Fibroblast of lung (primary cell): ENCODE measurements around the gene ERI2.
"Not testable (repeated sequence)": the region's sequence is repeated elsewhere in the genome, so short reads cannot be mapped to it uniquely, and the experiment has no call there.

Experiments
- CTCF ChIP-seq, 2 donors: IDR thresholded peaks in 1 of 2; conservative IDR thresholded peaks in 1 of 2; 1 replicate in 1 of 2; 2 replicates in 1 of 2; pipeline ENCODE4 v1.5.1; 2011 to 2012; ENCODE audit warnings: low read length in 2 of 2, control low read depth in 1 of 2, inconsistent platforms in 1 of 2, low read depth in 1 of 2, mild to moderate bottlenecking in 1 of 2
- EZH2 ChIP-seq: IDR thresholded peaks from 2 replicates; pipeline ENCODE4 v1.5.1; 2012; ENCODE audit warnings: low read length, control low read depth, mild to moderate bottlenecking; ENCODE audit errors: missing control alignments

GRCh38 chr16:20805684-20806167, 546 bp downstream of the ERI2 start:
- TF ChIP-seq CTCF (conservative IDR thresholded peaks at IDR 0.05 in 1 of 2, IDR thresholded peaks at IDR 0.05 in 1 of 2; ENCODE audit: low read depth in 1 of 2, low read length in 2 of 2); EZH2: not testable (repeated sequence)
